ENCODE measurements around the gene GABRP.
"Not testable (repeated sequence)": the region's sequence is repeated elsewhere in the genome, so short reads cannot be mapped to it uniquely, and the experiment has no call there.

Gene GABRP

DNA sequence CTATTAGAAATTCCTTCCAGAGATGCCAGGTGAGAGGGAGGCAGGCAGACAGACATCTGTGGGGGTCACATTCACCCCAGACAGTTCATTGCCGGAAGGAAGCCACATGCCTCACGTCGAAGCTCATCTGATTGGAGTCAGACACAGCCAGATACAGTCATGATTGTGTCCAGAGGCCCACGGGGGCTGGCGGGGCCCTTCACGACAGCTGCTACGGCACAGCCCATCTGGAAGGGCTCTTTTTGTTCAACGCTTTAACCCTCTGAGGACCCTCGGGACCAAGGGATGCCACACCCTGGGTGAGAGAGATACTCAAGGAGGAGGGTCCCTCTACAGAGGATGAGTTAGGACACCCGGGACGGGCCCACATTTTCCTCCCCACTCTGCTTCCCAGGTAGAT, 31.9 kb upstream of the GABRP start:
- H3K4me3 ChIP-seq (ENCODE audit: low read depth, low read length), result no peak overlapping the region
- TF ChIP-seq MYC (IDR thresholded peaks at IDR 0.05; ENCODE audit: low read depth, low read length) (no peak), MAX (IDR thresholded peaks at IDR 0.05; ENCODE audit: low read depth, low read length) (no peak), CTCF (IDR thresholded peaks at IDR 0.05; ENCODE audit: low read depth, low read length) (no peak), POLR2A (IDR thresholded peaks at IDR 0.05; ENCODE audit: extremely low read depth, insufficient read length) (no peak)
- DNase-seq (ENCODE audit: low read depth), result no peak

DNA sequence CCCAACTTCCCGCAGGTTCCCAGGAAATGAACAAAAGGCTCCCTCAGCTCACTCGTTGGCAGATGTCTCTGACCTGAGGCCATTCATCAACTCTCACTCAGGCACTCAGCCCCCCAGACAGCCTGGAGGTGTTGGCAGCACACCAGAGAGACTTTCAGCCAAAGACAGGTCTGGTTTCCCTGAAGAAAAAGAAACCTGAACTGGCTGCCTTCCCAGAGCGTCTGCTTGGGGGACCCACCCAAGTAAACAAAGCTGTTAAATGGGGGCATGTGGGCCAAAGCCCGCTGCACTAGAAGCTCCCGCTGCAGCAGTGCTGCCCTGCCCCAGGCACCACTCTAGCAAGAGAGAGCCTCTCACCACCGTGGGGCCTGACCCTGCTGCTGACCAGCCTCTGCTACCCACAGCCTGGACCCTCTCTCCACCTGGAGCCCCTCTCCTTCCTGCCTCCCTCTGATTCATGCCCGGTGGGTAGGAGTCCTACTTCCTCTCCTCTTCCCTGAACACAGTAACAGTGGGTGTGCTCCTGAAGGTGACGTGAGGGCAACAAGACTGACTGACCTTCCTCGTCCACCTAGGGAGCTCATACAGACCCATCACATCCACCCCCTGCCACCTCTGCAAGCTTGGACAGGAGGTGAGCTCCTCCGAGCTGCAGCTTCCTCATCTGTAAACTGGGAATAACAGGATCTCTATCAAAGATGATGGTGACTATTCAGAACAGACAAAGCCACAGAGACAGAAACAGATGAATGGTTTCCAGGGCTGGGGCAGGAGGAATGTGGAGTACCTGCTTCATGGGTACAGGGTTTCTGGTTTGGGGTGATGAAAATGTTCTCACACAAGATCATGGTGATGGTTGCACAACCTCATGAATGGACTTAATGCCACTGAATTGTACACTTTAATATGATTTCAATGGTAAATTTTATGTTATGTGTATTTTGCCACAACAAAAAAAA, 31.0 kb upstream of the GABRP start:
- DNase-seq (ENCODE audit: low read depth), result no peak
- TF ChIP-seq MAX (IDR thresholded peaks at IDR 0.05; ENCODE audit: low read depth, low read length) (no peak), MYC (IDR thresholded peaks at IDR 0.05; ENCODE audit: low read depth, low read length) (no peak), CTCF (IDR thresholded peaks at IDR 0.05; ENCODE audit: low read depth, low read length) (no peak), POLR2A (IDR thresholded peaks at IDR 0.05; ENCODE audit: extremely low read depth, insufficient read length) (no peak)
- H3K4me3 ChIP-seq (ENCODE audit: low read depth, low read length), result no peak overlapping the region

DNA sequence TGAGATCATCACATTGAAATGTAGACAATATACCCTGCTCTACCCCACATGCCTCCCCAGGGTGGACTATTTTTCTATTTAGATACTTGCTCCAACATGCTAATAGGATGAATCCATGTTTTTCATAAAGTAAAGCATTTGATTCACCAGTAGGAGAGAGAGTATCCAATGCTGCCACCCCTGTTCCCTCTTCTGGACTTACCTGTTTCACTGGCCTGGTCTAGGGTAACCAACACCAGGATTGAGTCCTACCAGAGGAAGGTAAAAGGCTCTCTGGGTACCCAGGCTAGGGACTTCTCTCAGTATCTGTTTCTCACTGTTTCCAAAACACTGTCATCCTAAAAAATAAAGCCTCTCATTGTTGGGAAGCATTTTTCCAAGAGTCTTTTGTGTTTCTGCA, 30.2 kb upstream of the GABRP start:
- no peak for TF ChIP-seq CTCF (IDR thresholded peaks at IDR 0.05; ENCODE audit: low read depth, low read length)
- no peak for TF ChIP-seq MYC (IDR thresholded peaks at IDR 0.05; ENCODE audit: low read depth, low read length)
- no peak for TF ChIP-seq MAX (IDR thresholded peaks at IDR 0.05; ENCODE audit: low read depth, low read length)
- TF ChIP-seq POLR2A (IDR thresholded peaks at IDR 0.05; ENCODE audit: extremely low read depth, insufficient read length), result no peak
- no peak for DNase-seq (ENCODE audit: low read depth)

DNA sequence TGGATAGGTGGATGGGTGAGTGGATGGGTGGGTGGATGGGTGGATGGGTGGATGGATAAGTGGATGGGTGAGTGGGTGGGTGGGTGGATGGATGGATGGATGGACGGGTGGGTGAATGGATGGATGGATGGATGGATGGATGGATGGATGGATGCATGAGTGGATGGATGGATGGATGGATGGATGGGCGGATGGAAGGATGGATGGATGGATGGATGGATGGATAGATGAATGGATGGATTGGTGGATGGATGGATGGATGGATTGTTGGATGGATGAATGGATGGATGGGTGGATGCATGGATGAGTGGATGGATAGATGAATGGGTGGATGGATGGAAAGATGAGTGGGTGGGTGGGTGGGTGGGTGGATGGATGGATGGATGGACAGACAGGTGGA, 29.0 kb upstream of the GABRP start:
- not testable (repeated sequence) for DNase-seq (ENCODE audit: low read depth); H3K4me3 ChIP-seq (ENCODE audit: low read depth, low read length)

More for the DNA sequence above, 30.2 kb upstream of the GABRP start:
- no peak overlapping the region for H3K4me3 ChIP-seq (ENCODE audit: low read depth, low read length)

DNA sequence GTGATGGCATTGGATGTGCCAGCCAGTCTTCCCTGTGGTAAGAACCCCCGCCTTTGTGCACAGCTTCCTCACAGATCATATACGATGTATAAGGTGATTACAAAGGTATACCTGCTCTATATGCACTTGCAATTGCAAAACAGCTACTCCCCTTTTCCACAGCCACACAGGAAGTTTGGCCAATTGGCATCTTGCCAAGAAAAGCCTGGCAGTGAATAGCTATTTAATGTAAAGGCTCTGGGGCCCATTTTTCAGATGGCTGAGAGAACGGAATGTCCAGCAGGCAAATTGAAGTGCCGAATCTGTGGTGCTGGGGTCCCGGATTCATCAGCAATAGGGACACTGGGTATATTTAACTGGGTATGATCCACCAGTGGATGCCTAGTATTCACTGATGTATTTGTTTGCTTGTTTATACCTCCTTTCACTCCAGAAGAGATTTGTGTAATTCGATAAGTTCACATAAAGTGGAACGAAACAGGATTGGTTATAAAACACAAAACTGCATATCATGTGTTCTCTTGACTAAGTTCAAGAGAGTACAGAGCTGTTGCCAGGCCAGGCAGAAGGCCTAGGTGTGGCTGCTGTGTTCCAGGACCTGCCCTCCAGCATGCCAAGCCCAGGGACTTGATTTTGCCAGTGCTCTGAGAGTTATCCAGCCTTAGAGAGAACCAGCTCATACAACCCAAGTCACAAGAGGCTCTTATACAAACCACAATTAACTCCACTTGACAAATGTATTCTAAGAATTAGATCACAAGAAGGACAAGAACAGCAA, 27.7 kb upstream of the GABRP start:
- no peak for DNase-seq (ENCODE audit: low read depth)
- TF ChIP-seq CTCF (IDR thresholded peaks at IDR 0.05; ENCODE audit: low read depth, low read length) (no peak), MAX (IDR thresholded peaks at IDR 0.05; ENCODE audit: low read depth, low read length) (no peak), MYC (IDR thresholded peaks at IDR 0.05; ENCODE audit: low read depth, low read length) (no peak), POLR2A (IDR thresholded peaks at IDR 0.05; ENCODE audit: extremely low read depth, insufficient read length) (no peak)
- no peak overlapping the region for H3K4me3 ChIP-seq (ENCODE audit: low read depth, low read length)

DNA sequence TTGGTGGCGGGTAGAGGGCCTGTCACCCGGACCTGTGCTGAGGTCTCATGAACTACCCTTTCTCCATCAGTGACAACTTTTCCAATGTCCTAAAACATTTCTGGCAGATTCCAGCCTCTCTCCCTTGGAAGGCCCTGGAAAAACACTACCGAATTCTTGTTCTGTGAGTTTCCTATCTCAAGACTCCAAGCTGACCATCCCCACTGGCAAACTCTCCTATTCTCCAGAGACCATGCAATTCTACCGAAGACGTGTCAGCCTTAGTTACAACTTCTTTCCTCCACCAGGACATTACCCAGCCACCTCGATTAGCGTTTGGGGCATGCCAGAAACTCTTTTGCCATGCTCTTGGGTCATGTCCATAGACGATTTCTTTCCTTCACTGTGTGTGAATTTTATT, 26.8 kb upstream of the GABRP start:
- H3K4me3 ChIP-seq (ENCODE audit: low read depth, low read length), result no peak overlapping the region
- DNase-seq (ENCODE audit: low read depth), result no peak
- TF ChIP-seq POLR2A (IDR thresholded peaks at IDR 0.05; ENCODE audit: extremely low read depth, insufficient read length) (no peak), MYC (IDR thresholded peaks at IDR 0.05; ENCODE audit: low read depth, low read length) (no peak), CTCF (IDR thresholded peaks at IDR 0.05; ENCODE audit: low read depth, low read length) (no peak), MAX (IDR thresholded peaks at IDR 0.05; ENCODE audit: low read depth, low read length) (no peak)
